ENCODE results near the gene NAV1. TPM values are rescaled to one million over a fixed set of nuclear protein-coding genes. Genes with fewer than 3 reads are reported as not detected.

NAV1 gene
- total RNA-seq (100 to 1,000 TPM in 1 of 9 donors, 10 to 100 TPM in 8; 58.0 to 107 (median 85.0) TPM), polyA plus RNA-seq (10 to 100 TPM; 30.5 to 37.6 TPM)
- long read RNA-seq, donor 1, partial matches to known transcripts: 29 of 49 reads
- long read RNA-seq, donor 1, other reads (novel, unspliced or antisense): 20 of 49 reads
- long read RNA-seq, donor 2, partial matches to known transcripts: 43 of 48 reads
- long read RNA-seq, donor 2, other reads (novel, unspliced or antisense): 5 of 48 reads
- long read RNA-seq, donor 3, partial matches to known transcripts: 26 of 57 reads
- long read RNA-seq, donor 3, other reads (novel, unspliced or antisense): 31 of 57 reads

GRCh38 chr1:201538612-201539551 lies at the start of gene NAV1:
Gene NAV1, plus strand, starts transcription at chr1:201539127. Its CDS starts 83,758 bp downstream, at chr1:201622885.
- TF ChIP-seq CTCF (IDR thresholded peaks at IDR 0.05) (no peak), POLR2A (IDR thresholded peaks at IDR 0.05) (peak in 1 of 2 donors; percentile 72)
- intact Hi-C loops (cut with DNase I): loop anchor here in 2 of 10 donors (2.0 to 10.0 kb wide), 2 partner anchors 16 to 446 kb away; partner anchors contain the start of gene RNPEP (in 1 of the 2)
- DNase-seq: peak; percentile 77 to 87 (median 79)
- ATAC-seq: peak; percentile 18 to 79 (median 70)
- peak within 1 kb of the TSS; percentile 34 to 84 (median 72) for H3K4me3 ChIP-seq
- H3K9me3 ChIP-seq: no peaks in the 10 kb centered on the region
- H3K4me1 ChIP-seq: peaks cover 0 to 89% (median 53%) of the 10 kb centered on the region in 12 donors
- peak within 1 kb of the TSS; percentile 55 to 92 (median 86) for H3K27ac ChIP-seq
- WGBS, 4 donors: 0 to 1% (median 1%) methylated on average over 38 to 93 of the region's 93 CpGs
- H3K36me3 ChIP-seq: no peaks in the 10 kb centered on the region
- no peaks in the 10 kb centered on the region for H3K27me3 ChIP-seq

- 88 to 94% (median 91%) methylated on average over 6 of the region's 6 CpGs for WGBS, 4 donors
- Histone ChIP-seq H3K36me3 (peaks cover 0 to 78% (median 55%) of the 10 kb centered on the region in 9 donors), H3K9me3 (no peaks in the 10 kb centered on the region), H3K27me3 (no peaks in the 10 kb centered on the region), H3K4me3 (no peak overlapping the region), H3K4me1 (peaks cover 7 to 81% (median 60%) of the 10 kb centered on the region in 12 donors), H3K27ac (peak overlapping the region in 4 of 12 donors; percentile 4 to 98 (median 44))
- DNase-seq (no peak), ATAC-seq (no peak)
- TF ChIP-seq CTCF (IDR thresholded peaks at IDR 0.05) (no peak), POLR2A (IDR thresholded peaks at IDR 0.05) (no peak)
- intact Hi-C loops (cut with DNase I): no loop called here
These were observed 49.2 kb upstream of the NAV1 start for GRCh38 chr1:201489643-201490261.

- Histone ChIP-seq H3K36me3 (peaks cover 0 to 78% (median 55%) of the 10 kb centered on the region in 9 donors), H3K4me1 (peaks cover 15 to 89% (median 70%) of the 10 kb centered on the region in 12 donors), H3K27ac (peak overlapping the region in 2 of 12 donors; percentile 70 to 98), H3K9me3 (no peaks in the 10 kb centered on the region), H3K27me3 (no peaks in the 10 kb centered on the region), H3K4me3 (no peak overlapping the region)
- 24 to 48% (median 40%) methylated on average over 3 of the region's 3 CpGs for WGBS, 4 donors
- no peak for TF ChIP-seq POLR2A (IDR thresholded peaks at IDR 0.05)
- TF ChIP-seq CTCF (IDR thresholded peaks at IDR 0.05): no peak
- ATAC-seq: no peak
- intact Hi-C loops (cut with DNase I): no loop called here
- DNase-seq: no peak
These were observed 48.2 kb upstream of the NAV1 start for GRCh38 chr1:201490708-201491131.

Measured in heart left ventricle (tissue), 16 donors.